ENCODE measurements around the gene ZAR1. TPM values are rescaled to one million over a fixed set of nuclear protein-coding genes. Genes with fewer than 3 reads are reported as not detected.
A peak's percentile ranks its signal among the peaks of the same experiment; 100 is the strongest.

Gene ZAR1
- total RNA-seq, 2 experiments from 2014 or later = not detected

DNA sequence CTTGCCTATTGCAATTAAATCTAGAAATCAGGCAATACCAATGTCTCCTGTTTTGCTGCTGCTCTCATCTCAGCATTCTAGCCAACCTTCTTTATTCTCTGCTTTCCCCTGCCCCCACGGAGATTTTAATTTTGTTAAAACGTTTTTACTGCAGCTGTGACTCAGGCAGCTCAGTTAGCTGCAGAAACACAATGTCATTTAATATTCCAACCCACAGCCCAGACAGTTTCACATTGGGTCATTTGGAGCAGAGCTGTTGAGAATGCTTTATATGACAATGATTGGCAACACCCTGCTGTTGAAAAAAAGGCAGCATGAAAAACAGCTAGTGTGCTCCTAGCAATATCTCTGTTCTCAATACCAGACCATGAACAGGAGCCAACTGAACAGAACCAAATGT lies 19.5 kb upstream of the ZAR1 start:
- no peak overlapping the region for H3K27ac Mint-ChIP-seq
- intact Hi-C loops (cut with micrococcal nuclease) = no loop called here
- no peak overlapping the region for H3K4me3 Mint-ChIP-seq
- H3K36me3 Mint-ChIP-seq (ENCODE audit: low read depth) = no peaks in the 10 kb centered on the region
- no peaks in the 10 kb centered on the region for H3K4me1 Mint-ChIP-seq (ENCODE audit: low read depth)
- peaks cover 4% of the 10 kb centered on the region for H3K27me3 Mint-ChIP-seq (ENCODE audit: low read depth)
- DNase-seq = no peak
- H3K9me3 Mint-ChIP-seq = no peaks in the 10 kb centered on the region
- CTCF ChIA-PET = no interaction called here

DNA sequence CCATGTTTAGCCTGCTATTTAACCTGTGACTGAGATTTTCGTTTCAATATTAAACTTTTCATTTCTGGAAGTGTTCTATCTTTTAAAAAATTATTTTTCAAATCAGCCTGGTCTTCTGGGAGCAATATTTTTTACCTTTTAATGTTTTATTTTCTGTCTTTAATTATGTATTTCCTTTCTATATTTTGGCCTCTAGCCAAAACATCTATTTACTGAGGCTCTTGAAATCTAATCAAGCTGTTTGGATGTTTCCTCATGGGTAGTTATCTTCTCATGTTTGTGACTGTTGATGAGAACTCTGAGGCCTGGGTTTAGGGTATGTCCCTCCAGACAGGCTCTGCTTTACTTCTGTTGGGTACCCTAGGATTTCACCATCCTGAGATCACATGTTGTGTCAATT lies 17.3 kb upstream of the ZAR1 start:
- H3K27me3 Mint-ChIP-seq (ENCODE audit: low read depth) = peaks cover 6% of the 10 kb centered on the region
- CTCF ChIA-PET = no interaction called here
- DNase-seq = no peak

DNA sequence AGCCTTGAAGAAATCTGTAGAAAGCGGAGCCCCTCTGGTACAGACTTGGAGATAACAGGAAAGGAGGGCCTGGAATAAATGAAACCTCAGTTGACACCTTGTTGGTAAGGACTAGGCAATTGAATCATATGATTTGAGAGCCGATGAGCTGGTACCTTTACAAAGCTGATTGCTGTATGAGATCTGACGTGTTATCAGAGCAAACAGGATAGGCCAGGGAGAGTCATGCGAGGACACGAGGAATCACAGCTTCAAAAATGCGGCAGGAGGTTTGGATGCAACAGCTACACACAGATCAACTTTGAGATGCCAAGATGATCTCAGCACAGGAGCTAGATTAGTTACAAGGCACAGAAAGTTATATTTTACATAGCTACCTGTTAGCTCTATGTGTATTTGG lies 14.3 kb upstream of the ZAR1 start:
- Mint-ChIP-seq H3K27me3 (ENCODE audit: low read depth) (peaks cover 11% of the 10 kb centered on the region), H3K36me3 (ENCODE audit: low read depth) (no peaks in the 10 kb centered on the region), H3K4me3 (no peak overlapping the region), H3K4me1 (ENCODE audit: low read depth) (no peaks in the 10 kb centered on the region), H3K9me3 (no peaks in the 10 kb centered on the region), H3K27ac (no peak overlapping the region)
- intact Hi-C loops (cut with micrococcal nuclease) = no loop called here
- DNase-seq = no peak
- CTCF ChIA-PET = interaction anchor here (1.4 kb wide), 1 partner anchor 10 kb away, joined by 4 read pairs; no protein-coding TSS in a partner anchor

More for the DNA sequence above, 17.3 kb upstream of the ZAR1 start:
- H3K9me3 Mint-ChIP-seq = no peaks in the 10 kb centered on the region
- H3K4me1 Mint-ChIP-seq (ENCODE audit: low read depth) = no peaks in the 10 kb centered on the region
- intact Hi-C loops (cut with micrococcal nuclease) = no loop called here
- H3K27ac Mint-ChIP-seq = no peak overlapping the region
- no peak overlapping the region for H3K4me3 Mint-ChIP-seq
- no peaks in the 10 kb centered on the region for H3K36me3 Mint-ChIP-seq (ENCODE audit: low read depth)

DNA sequence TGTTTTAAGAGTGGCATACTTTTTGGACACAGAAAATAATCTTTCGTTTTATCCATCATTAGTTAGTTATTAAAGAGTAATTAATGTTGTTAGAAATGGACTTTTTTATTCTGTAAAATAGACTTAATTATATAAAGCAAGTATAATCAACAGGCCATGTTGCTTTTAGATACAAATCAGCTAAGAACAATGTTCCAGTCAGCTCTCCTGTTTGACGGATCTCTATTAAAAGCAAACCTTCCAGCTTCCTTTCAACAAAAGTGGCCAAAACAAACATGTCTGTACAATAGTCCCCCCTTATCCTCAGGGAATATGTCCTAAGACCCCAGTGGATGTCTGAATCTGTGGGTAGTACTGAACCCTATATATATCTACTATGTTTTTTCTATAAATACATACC lies 11.8 kb upstream of the ZAR1 start:
- H3K4me3 Mint-ChIP-seq = no peak overlapping the region
- H3K9me3 Mint-ChIP-seq = no peaks in the 10 kb centered on the region
- CTCF ChIA-PET = no interaction called here
- peaks cover 34% of the 10 kb centered on the region for H3K27me3 Mint-ChIP-seq (ENCODE audit: low read depth)
- H3K27ac Mint-ChIP-seq = no peak overlapping the region
- no peaks in the 10 kb centered on the region for H3K36me3 Mint-ChIP-seq (ENCODE audit: low read depth)
- H3K4me1 Mint-ChIP-seq (ENCODE audit: low read depth) = no peaks in the 10 kb centered on the region
- no peak for DNase-seq
- intact Hi-C loops (cut with micrococcal nuclease) = no loop called here

DNA sequence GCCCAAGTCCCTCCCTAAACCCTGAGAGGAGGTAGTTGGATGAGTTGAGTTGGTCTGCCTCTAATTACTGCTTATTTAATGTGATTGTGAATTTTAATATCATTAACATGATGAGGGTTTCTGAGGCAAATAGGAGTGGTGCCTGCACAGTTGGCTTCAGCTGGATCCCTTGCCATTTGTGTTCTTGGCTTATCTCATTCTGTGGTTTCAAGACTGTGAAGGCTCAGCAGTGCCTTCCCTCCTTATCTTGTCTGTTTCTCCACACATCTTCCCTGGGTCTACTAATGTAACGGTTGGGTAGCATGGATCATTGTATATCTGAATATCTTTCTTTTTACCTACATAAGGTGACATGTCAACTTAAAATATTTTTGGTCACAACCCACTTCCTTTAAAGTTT lies 8.5 kb upstream of the ZAR1 start:
- Mint-ChIP-seq H3K9me3 (no peaks in the 10 kb centered on the region), H3K36me3 (ENCODE audit: low read depth) (no peaks in the 10 kb centered on the region), H3K27ac (no peak overlapping the region), H3K4me1 (ENCODE audit: low read depth) (peaks cover 11% of the 10 kb centered on the region), H3K4me3 (no peak overlapping the region), H3K27me3 (ENCODE audit: low read depth) (peaks cover 55% of the 10 kb centered on the region)
- no peak for DNase-seq
- CTCF ChIA-PET = no interaction called here
- intact Hi-C loops (cut with micrococcal nuclease) = loop anchor here (5.0 kb wide), 1 partner anchor 164 kb away; no protein-coding TSS in a partner anchor

DNA sequence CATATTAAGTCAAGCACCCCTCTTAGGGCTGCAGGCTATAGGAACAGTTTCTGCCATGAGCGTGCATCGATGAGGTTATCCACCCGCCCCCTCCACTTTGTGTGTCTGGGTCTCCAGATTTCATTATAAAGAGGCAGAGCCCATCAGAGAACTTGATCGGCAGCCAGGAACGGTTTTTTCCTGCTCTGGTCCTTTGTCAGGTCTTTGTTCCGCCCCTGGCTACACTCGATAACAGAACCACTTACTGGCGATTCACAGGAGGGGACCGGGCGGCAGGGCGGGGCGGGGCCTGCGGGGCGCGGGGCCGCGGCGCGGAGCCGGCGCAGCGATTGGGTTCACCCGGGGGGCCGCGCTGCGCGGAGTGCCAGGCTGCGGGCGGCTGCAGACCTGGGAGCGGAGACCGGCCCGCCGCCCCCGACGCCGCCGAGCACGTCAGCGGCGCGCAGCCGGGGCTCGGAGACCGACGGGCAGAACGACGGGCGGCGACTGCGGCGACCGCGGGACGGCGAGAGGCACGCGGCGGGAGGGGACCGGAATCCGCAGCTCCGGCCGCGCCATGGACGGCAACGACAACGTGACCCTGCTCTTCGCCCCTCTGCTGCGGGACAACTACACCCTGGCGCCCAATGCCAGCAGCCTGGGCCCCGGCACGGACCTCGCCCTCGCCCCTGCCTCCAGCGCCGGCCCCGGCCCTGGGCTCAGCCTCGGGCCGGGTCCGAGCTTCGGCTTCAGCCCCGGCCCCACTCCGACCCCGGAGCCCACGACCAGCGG lies 6.9 kb upstream of the ZAR1 start, which contains the start of gene SLC10A4:
SLC10A4 (plus strand) TSS at position 338 of the 771 bp plus-strand sequence; CDS start at position 557, 219 bp downstream.
- CTCF ChIA-PET = interaction anchor here (0.6 to 1.2 kb wide), 2 partner anchors 36 to 351 kb away, joined by 3 read pairs; no protein-coding TSS in a partner anchor
- no peak for DNase-seq
- H3K4me3 Mint-ChIP-seq = peak within 1 kb of the TSS; percentile 57
- H3K36me3 Mint-ChIP-seq (ENCODE audit: low read depth) = no peaks in the 10 kb centered on the region
- H3K9me3 Mint-ChIP-seq = no peaks in the 10 kb centered on the region
- H3K27me3 Mint-ChIP-seq (ENCODE audit: low read depth) = peaks cover 63% of the 10 kb centered on the region
- H3K4me1 Mint-ChIP-seq (ENCODE audit: low read depth) = peaks cover 11% of the 10 kb centered on the region
- intact Hi-C loops (cut with micrococcal nuclease) = loop anchor here (5.0 kb wide), 1 partner anchor 166 kb away; no protein-coding TSS in a partner anchor
- H3K27ac Mint-ChIP-seq = no peak within 1 kb of the TSS

DNA sequence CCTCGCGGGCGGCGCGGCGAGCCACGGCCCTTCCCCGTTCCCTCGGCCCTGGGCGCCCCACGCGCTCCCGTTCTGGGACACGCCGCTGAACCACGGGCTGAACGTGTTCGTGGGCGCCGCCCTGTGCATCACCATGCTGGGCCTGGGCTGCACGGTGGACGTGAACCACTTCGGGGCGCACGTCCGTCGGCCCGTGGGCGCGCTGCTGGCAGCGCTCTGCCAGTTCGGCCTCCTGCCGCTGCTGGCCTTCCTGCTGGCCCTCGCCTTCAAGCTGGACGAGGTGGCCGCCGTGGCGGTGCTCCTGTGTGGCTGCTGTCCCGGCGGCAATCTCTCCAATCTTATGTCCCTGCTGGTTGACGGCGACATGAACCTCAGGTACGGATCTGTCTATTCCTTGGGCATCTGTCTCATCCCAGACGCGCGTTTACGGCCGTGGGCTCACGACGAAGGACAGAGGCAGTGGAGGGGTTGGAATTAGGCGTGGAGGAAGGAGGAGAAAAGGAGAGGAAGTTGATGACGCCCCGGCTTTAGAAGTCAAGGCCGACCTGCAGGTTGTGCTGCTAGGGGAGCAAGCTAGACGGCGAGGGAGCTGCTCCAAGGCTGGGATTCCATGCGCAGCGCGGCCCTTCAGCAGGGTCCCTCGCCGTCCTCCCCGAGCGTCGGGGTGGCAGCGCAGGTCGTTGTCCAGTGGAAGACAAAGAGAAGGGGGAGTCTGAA lies 6.1 kb upstream of the ZAR1 start:
- Mint-ChIP-seq H3K4me1 (ENCODE audit: low read depth) (peaks cover 11% of the 10 kb centered on the region), H3K9me3 (no peaks in the 10 kb centered on the region), H3K4me3 (peak overlapping the region; percentile 54), H3K27me3 (ENCODE audit: low read depth) (peaks cover 69% of the 10 kb centered on the region), H3K36me3 (ENCODE audit: low read depth) (no peaks in the 10 kb centered on the region), H3K27ac (no peak overlapping the region)
- intact Hi-C loops (cut with micrococcal nuclease) = loop anchor here (2.0 to 5.0 kb wide), 2 partner anchors 167 to 479 kb away; no protein-coding TSS in a partner anchor
- DNase-seq = no peak
- CTCF ChIA-PET = interaction anchor here (0.5 to 1.2 kb wide), 2 partner anchors 37 to 203 kb away, joined by 3 read pairs; no protein-coding TSS in a partner anchor

DNA sequence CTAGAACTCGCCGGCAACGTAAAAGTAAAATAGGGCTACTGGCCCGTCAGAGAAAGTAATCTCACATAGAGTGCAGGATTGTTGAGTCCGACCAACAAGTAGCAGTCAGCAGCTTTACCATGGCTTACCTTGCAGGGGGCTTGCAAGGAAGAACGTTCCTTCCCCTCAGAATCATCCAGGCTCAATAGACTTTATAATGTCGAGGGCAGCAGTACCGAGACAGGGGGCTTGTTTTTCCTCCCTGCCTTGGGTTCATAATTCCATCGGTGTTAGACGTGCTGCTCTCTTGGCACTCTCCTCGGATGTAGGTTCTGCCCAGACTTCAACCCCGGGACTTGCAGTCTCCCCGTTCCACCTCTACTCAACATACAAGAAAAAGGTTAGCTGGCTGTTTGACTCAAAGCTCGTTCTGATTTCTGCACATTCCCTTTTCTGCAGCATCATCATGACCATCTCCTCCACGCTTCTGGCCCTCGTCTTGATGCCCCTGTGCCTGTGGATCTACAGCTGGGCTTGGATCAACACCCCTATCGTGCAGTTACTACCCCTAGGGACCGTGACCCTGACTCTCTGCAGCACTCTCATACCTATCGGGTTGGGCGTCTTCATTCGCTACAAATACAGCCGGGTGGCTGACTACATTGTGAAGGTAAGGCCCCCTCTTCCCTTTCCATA lies 5.4 kb upstream of the ZAR1 start:
- no peak for DNase-seq
- H3K27ac Mint-ChIP-seq = no peak overlapping the region
- no peaks in the 10 kb centered on the region for H3K9me3 Mint-ChIP-seq
- H3K36me3 Mint-ChIP-seq (ENCODE audit: low read depth) = no peaks in the 10 kb centered on the region
- CTCF ChIA-PET = interaction anchor here (0.5 to 1.2 kb wide), 2 partner anchors 38 to 204 kb away, joined by 3 read pairs; no protein-coding TSS in a partner anchor
- peaks cover 72% of the 10 kb centered on the region for H3K27me3 Mint-ChIP-seq (ENCODE audit: low read depth)
- peak overlapping the region; percentile 54 for H3K4me3 Mint-ChIP-seq
- intact Hi-C loops (cut with micrococcal nuclease) = loop anchor here (2.0 to 5.0 kb wide), 2 partner anchors 167 to 478 kb away; no protein-coding TSS in a partner anchor
- peaks cover 13% of the 10 kb centered on the region for H3K4me1 Mint-ChIP-seq (ENCODE audit: low read depth)

DNA sequence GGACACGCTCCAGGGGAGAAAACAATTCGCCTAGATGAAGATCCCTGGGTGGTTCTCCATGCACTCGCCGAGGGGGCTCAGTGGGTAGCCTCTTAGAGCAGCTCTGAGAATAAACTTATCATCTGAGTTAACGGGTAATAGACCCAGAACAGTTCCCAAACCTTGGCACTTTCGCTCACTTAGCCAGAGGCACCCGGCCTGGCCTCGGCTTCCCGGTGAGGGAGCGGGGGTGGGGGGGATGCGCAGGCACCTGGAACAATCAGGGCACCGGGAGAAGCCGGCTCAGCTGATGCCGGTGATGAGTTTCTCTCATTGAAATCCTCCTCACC lies 405 bp upstream of the ZAR1 start:
- H3K4me3 Mint-ChIP-seq = peak overlapping the region; percentile 52
- peaks cover 5% of the 10 kb centered on the region for H3K4me1 Mint-ChIP-seq (ENCODE audit: low read depth)
- no peak overlapping the region for H3K27ac Mint-ChIP-seq
- H3K27me3 Mint-ChIP-seq (ENCODE audit: low read depth) = peaks cover 56% of the 10 kb centered on the region
- H3K36me3 Mint-ChIP-seq (ENCODE audit: low read depth) = no peaks in the 10 kb centered on the region
- no peaks in the 10 kb centered on the region for H3K9me3 Mint-ChIP-seq
- DNase-seq = no peak
- intact Hi-C loops (cut with micrococcal nuclease) = no loop called here
- CTCF ChIA-PET = interaction anchor here (0.6 kb wide), 3 partner anchors 30 to 328 kb away, joined by 3 to 4 read pairs (median 4); no protein-coding TSS in a partner anchor

DNA sequence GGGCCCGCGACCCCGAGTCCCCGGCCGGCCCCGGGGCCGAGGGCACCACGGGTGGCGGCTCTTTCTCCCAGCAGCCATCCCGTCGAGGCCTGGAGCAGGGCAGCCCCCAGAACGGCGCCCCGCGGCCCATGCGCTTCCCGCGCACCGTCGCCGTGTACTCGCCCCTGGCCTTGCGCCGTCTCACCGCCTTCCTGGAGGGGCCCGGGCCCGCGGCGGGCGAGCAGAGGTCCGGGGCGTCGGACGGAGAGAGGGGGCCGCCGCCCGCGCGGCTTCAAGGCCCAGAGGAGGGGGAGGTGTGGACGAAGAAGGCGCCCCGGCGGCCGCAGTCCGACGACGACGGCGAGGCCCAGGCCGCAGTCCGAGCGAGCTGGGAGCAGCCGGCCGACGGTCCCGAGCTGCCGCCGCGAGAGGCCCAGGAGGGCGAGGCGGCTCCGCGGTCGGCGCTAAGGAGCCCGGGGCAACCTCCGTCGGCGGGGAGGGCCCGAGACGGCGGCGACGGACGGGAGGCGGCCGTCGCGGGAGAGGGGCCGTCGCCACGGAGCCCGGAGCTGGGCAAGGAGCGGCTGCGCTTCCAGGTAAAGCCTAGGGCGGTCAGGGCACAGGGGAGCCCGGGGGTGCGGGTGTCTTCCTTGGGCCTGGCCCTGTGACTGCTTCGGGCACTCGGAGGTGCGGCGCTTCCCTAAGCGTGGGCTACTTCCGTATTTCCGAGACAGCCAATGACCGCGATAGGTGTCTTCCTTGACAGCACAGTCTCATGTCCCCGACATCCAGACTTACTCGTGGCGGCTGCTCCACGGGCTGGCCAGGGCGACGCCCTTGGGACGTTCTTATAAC lies 845 bp downstream of the ZAR1 start:
- H3K27me3 Mint-ChIP-seq (ENCODE audit: low read depth) = peaks cover 46% of the 10 kb centered on the region
- no peak overlapping the region for H3K4me3 Mint-ChIP-seq
- H3K36me3 Mint-ChIP-seq (ENCODE audit: low read depth) = no peaks in the 10 kb centered on the region
- H3K27ac Mint-ChIP-seq = no peak overlapping the region
- DNase-seq = no peak
- H3K9me3 Mint-ChIP-seq = no peaks in the 10 kb centered on the region
- peaks cover 2% of the 10 kb centered on the region for H3K4me1 Mint-ChIP-seq (ENCODE audit: low read depth)
- intact Hi-C loops (cut with micrococcal nuclease) = no loop called here
- CTCF ChIA-PET = no interaction called here

DNA sequence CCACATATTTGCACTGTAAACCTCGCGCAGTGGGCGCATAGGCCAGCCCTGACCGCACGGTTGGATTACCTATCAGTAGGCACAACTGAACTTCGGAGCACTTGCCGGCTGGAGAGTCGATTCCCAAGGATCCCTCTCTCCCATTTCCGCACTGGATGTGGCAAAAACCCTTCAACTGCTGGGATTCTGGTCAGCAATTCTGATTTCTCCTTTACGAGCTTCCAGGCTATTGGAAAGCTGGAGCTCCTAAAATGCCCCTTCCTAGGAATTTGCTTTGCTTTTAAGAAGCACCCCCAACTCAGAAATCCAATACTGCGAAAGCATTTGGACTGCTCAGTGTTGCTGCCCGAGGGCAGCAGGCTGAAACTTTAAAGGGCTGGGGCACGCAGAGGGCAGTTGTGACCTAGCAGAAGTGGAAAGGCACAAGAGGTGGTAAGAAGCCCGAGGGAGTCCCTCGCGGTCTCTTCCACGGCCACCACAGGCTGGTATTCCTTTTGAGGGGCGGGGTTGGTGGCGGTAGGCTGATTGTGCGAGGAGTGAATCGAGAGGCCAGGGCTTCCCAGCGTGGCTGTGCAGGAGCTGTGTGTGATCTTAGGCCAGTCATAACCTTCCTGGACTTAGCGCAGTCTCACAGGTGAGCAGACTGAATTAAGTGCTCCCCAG lies 1.6 kb downstream of the ZAR1 start:
- Mint-ChIP-seq H3K27me3 (ENCODE audit: low read depth) (peaks cover 43% of the 10 kb centered on the region), H3K9me3 (no peaks in the 10 kb centered on the region), H3K4me3 (no peak overlapping the region), H3K36me3 (ENCODE audit: low read depth) (no peaks in the 10 kb centered on the region), H3K27ac (no peak overlapping the region), H3K4me1 (ENCODE audit: low read depth) (peaks cover 2% of the 10 kb centered on the region)
- intact Hi-C loops (cut with micrococcal nuclease) = no loop called here
- no peak for DNase-seq
- CTCF ChIA-PET = no interaction called here
